Keratinocyte (primary cell): Measurements from ENCODE around the gene KTI12.

Source experiments
- EZH2 ChIP-seq: IDR thresholded peaks from one replicate; pipeline ENCODE4 v1.6.1; 2012; ENCODE audit warnings: inconsistent platforms, mild to moderate bottlenecking, low read length, moderate library complexity
- TF ChIP-seq, protein P1 (sequence below), 3 experiments: IDR thresholded peaks in 1 of 3; conservative IDR thresholded peaks in 1 of 3; optimal IDR thresholded peaks in 1 of 3; 2 replicates in 2 of 3; 3 replicates in 1 of 3; pipeline versions ENCODE3 to v1.5.1; 2011; ENCODE audit warnings: low read length in 3 of 3, mild to moderate bottlenecking in 3 of 3, moderate library complexity in 2 of 3, control low read depth in 1 of 3, inconsistent platforms in 1 of 3; ENCODE audit not compliant: insufficient read depth in 2 of 3; ENCODE audit errors: extremely low read depth in 1 of 3

DNA sequence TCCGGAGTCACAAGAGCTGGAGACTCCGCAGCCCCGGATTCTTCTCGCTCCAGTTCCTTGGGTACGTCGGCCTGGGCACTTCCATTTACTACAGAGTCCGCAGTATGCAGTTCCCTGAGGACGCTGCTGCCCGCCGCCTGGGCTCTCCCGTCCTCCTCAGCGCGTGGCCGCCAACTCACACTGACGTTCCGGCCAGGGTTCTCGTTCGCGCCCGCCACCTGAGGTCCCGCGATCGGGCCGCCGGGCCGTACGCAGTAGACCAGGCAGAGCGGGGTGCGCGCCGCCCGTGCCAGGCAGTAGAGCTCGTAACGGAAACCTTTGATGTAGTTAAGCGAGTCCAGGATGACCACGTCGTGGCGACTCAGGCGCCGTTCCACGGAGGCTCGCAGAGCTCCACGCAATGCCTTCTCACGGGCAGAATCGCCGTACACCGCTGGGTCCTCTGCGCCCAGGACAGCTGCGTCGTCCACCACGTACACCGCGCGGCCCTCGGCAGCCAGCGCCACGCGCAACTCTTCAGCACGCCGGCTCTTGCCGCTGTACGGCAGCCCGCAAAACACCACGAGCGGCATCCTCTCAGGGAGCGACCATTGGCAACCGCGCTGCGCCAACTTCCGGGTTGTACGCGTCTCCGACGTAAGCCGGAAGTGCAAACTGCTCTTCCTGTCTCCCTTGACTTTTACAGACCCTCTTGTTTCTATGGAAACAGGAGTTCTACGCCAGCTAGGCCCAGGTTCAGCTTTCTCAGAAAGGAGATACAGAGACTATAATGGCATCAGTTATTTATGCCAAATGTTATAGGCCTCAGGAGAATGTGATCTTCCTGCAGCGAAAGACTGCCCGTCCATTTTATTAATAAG lies at the start of gene KTI12:
- TF ChIP-seq, protein P1, sequence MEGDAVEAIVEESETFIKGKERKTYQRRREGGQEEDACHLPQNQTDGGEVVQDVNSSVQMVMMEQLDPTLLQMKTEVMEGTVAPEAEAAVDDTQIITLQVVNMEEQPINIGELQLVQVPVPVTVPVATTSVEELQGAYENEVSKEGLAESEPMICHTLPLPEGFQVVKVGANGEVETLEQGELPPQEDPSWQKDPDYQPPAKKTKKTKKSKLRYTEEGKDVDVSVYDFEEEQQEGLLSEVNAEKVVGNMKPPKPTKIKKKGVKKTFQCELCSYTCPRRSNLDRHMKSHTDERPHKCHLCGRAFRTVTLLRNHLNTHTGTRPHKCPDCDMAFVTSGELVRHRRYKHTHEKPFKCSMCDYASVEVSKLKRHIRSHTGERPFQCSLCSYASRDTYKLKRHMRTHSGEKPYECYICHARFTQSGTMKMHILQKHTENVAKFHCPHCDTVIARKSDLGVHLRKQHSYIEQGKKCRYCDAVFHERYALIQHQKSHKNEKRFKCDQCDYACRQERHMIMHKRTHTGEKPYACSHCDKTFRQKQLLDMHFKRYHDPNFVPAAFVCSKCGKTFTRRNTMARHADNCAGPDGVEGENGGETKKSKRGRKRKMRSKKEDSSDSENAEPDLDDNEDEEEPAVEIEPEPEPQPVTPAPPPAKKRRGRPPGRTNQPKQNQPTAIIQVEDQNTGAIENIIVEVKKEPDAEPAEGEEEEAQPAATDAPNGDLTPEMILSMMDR (optimal IDR thresholded peaks at IDR 0.05 in 1 of 3, IDR thresholded peaks at IDR 0.05 in 1 of 3, conservative IDR thresholded peaks at IDR 0.05 in 1 of 3; ENCODE audit: extremely low read depth in 1 of 3, insufficient read depth in 2 of 3, low read length in 3 of 3), result no peak
- TF ChIP-seq EZH2, result no peak
